ENCODE results near the gene WDFY3.

GRCh38 chr4:84856468-84857049 is 109.9 kb downstream of the WDFY3 start:
- TF ChIP-seq RAD51 (IDR thresholded peaks at IDR 0.05; ENCODE audit: borderline replicate concordance), result no peak
- TF ChIP-seq ZNF784 (CRISPR knock-in tag; IDR thresholded peaks at IDR 0.05; ENCODE audit: borderline replicate concordance), result no peak
- TF ChIP-seq JUN (CRISPR knock-in tag; IDR thresholded peaks at IDR 0.05), result no peak
- TF ChIP-seq PRDM15 (CRISPR knock-in tag; IDR thresholded peaks at IDR 0.05), result no peak
- no peak for TF ChIP-seq HNRNPLL (IDR thresholded peaks at IDR 0.05; ENCODE audit: low read depth, low read length, poor library complexity, severe bottlenecking)
- no peak for TF ChIP-seq ATF7 (IDR thresholded peaks at IDR 0.05)
- no peak for TF ChIP-seq ATF7 (CRISPR knock-in tag; IDR thresholded peaks at IDR 0.05)
- TF ChIP-seq SIN3A (IDR thresholded peaks at IDR 0.05; ENCODE audit: borderline replicate concordance, low read depth, low read length), result no peak
- no peak for TF ChIP-seq EP300 (IDR thresholded peaks at IDR 0.05; ENCODE audit: low read depth in 2 of 2, low read length in 2 of 2)
- no peak for TF ChIP-seq EP300 (CRISPR knock-in tag; IDR thresholded peaks at IDR 0.05; ENCODE audit: borderline replicate concordance)
- TF ChIP-seq CCAR2 (optimal IDR thresholded peaks at IDR 0.05; ENCODE audit: low read depth, low read length), result no peak
- TF ChIP-seq CTCF (CRISPR knock-in tag; IDR thresholded peaks at IDR 0.05), result no peak
- no peak for TF ChIP-seq CEBPB (IDR thresholded peaks at IDR 0.05; ENCODE audit: borderline replicate concordance, low read depth, low read length)
- no peak for TF ChIP-seq HMG20A (CRISPR knock-in tag; IDR thresholded peaks at IDR 0.05; ENCODE audit: borderline replicate concordance)
- no peak for TF ChIP-seq NFYB (CRISPR knock-in tag; IDR thresholded peaks at IDR 0.05)
